Neural progenitor cell (in vitro differentiated cells): Measurements from ENCODE around the gene IL31. TPM values are rescaled to one million over a fixed set of nuclear protein-coding genes. Genes with fewer than 3 reads are reported as not detected.

Experiments
- DNase-seq: peaks from one replicate; pipeline ENCODE4 v3.0.0-alpha.2; 2016; ENCODE audit warnings: low spot score
- H2AFZ ChIP-seq: fragments of 200-600 bp; sonication (generic); replicated peaks from 2 replicates; pipeline ENCODE4 v1.6.1; 2016; ENCODE audit warnings: antibody characterized with exemption
- H3F3A ChIP-seq: fragments of 200-600 bp; sonication (generic); 2 replicates; pipeline ENCODE4 v1.6.1; 2016; ENCODE audit warnings: antibody characterized with exemption, low read depth
- H3K27ac ChIP-seq: fragments of 200-600 bp; sonication (generic); 2 replicates; pipeline ENCODE4 v1.5.1; 2016; ENCODE audit warnings: mild to moderate bottlenecking
- H3K27me3 ChIP-seq: fragments of 200-600 bp; sonication (generic); 2 replicates; pipeline ENCODE4 v1.6.1; 2016; ENCODE audit warnings: mild to moderate bottlenecking, moderate library complexity
- H3K36me3 ChIP-seq: fragments of 200-600 bp; sonication (generic); 2 replicates; pipeline ENCODE4 v1.5.1; 2016
- H3K4me1 ChIP-seq: fragments of 200-600 bp; sonication (generic); 2 replicates; pipeline ENCODE4 v1.6.1; 2016; ENCODE audit warnings: mixed run types
- H3K4me2 ChIP-seq: fragments of 200-600 bp; sonication (generic); 2 replicates; pipeline ENCODE4 v1.6.1; 2016
- H3K4me3 ChIP-seq: fragments of 200-600 bp; sonication (generic); 2 replicates; pipeline ENCODE4 v1.5.1; 2016
- H3K79me2 ChIP-seq: fragments of 200-600 bp; sonication (generic); 2 replicates; pipeline ENCODE4 v1.6.1; 2016; ENCODE audit warnings: low read depth
- H3K9ac ChIP-seq: fragments of 200-600 bp; sonication (generic); 2 replicates; pipeline ENCODE4 v1.6.1; 2016
- H3K9me3 ChIP-seq: fragments of 200-600 bp; sonication (generic); 2 replicates; pipeline ENCODE4 v1.5.1; 2016; ENCODE audit warnings: low read depth
- H4K20me1 ChIP-seq: fragments of 200-600 bp; sonication (generic); 2 replicates; pipeline ENCODE4 v1.6.1; 2016; ENCODE audit warnings: low read depth
- H3K27ac Mint-ChIP-seq: 3 replicates; pipeline ENCODE4 v1.8.0; 2021; ENCODE audit warnings: mixed read lengths
- H3K27me3 Mint-ChIP-seq: 2 replicates; pipeline ENCODE4 v1.8.0; 2022; ENCODE audit warnings: low read depth, mild to moderate bottlenecking, inconsistent platforms, moderate library complexity, mixed read lengths; ENCODE audit not compliant: insufficient read depth
- H3K36me3 Mint-ChIP-seq: 3 replicates; pipeline ENCODE4 v1.8.0; 2021; ENCODE audit warnings: mixed read lengths
- H3K4me1 Mint-ChIP-seq: 3 replicates; pipeline ENCODE4 v1.8.0; 2021; ENCODE audit warnings: mixed read lengths
- H3K4me3 Mint-ChIP-seq: 3 replicates; pipeline ENCODE4 v1.8.0; 2021; ENCODE audit warnings: mild to moderate bottlenecking, moderate library complexity, mixed read lengths
- H3K9me3 Mint-ChIP-seq: 3 replicates; pipeline ENCODE4 v1.8.0; 2020; ENCODE audit warnings: mixed read lengths
- CTCF ChIP-seq: fragments of 200-600 bp; sonication (generic); IDR thresholded peaks from 2 replicates; pipeline ENCODE4 v1.5.1; 2017; ENCODE audit warnings: antibody characterized with exemption, mild to moderate bottlenecking
- EZH2 ChIP-seq: fragments of 200-600 bp; sonication (generic); IDR thresholded peaks from 2 replicates; pipeline ENCODE4 v1.6.1; 2017; ENCODE audit warnings: antibody characterized with exemption, mild to moderate bottlenecking, moderate library complexity
- EZH2phosphoT487 ChIP-seq: fragments of 200-600 bp; sonication (generic); IDR thresholded peaks from 2 replicates; pipeline ENCODE4 v1.6.1; 2017; ENCODE audit warnings: antibody characterized with exemption
- total RNA-seq: library from RNA; depleted of rRNA; stranded (reverse); fragments of >200 nt; gene quantifications from 2 replicates; pipeline ENCODE4 v1.2.3, GENCODE V29; 2015; ENCODE audit warnings: low replicate concordance

IL31 gene
- total RNA-seq, 1 donor from 2014 or later = not detected

GRCh38 chr12:122206111-122206881 lies 32.3 kb upstream of the IL31 start:
- Histone ChIP-seq H2AFZ (no peak overlapping the region), H3K79me2 (no peaks in the 10 kb centered on the region), H3K9ac (no peak overlapping the region), H3K4me2 (no peak overlapping the region), H3K4me3 (no peak overlapping the region), H3K27me3 (peaks cover 54% of the 10 kb centered on the region), H4K20me1 (peaks cover 48% of the 10 kb centered on the region), H3F3A (peaks cover 50% of the 10 kb centered on the region), H3K27ac (no peak overlapping the region), H3K36me3 (peaks cover 12% of the 10 kb centered on the region), H3K9me3 (no peaks in the 10 kb centered on the region), H3K4me1 (peaks cover 3% of the 10 kb centered on the region)
- Mint-ChIP-seq H3K36me3 (peaks cover 16% of the 10 kb centered on the region), H3K9me3 (no peaks in the 10 kb centered on the region), H3K4me3 (no peak overlapping the region), H3K4me1 (peaks cover 9% of the 10 kb centered on the region), H3K27me3 (peaks cover 39% of the 10 kb centered on the region), H3K27ac (no peak overlapping the region)
- TF ChIP-seq EZH2phosphoT487 (no peak), EZH2 (no peak), CTCF (no peak)
- DNase-seq = no peak

- Histone ChIP-seq H4K20me1 (peaks cover 48% of the 10 kb centered on the region), H3K27me3 (peaks cover 54% of the 10 kb centered on the region), H3K4me1 (peaks cover 3% of the 10 kb centered on the region), H3K79me2 (no peaks in the 10 kb centered on the region), H3K36me3 (peaks cover 7% of the 10 kb centered on the region), H3K4me3 (no peak overlapping the region), H3K9ac (no peak overlapping the region), H3K9me3 (no peaks in the 10 kb centered on the region), H2AFZ (no peak overlapping the region), H3F3A (peaks cover 50% of the 10 kb centered on the region), H3K27ac (no peak overlapping the region), H3K4me2 (peak overlapping the region; percentile 79)
- Mint-ChIP-seq H3K27me3 (peaks cover 39% of the 10 kb centered on the region), H3K36me3 (peaks cover 16% of the 10 kb centered on the region), H3K4me1 (peaks cover 9% of the 10 kb centered on the region), H3K4me3 (peak overlapping the region; percentile 79), H3K9me3 (no peaks in the 10 kb centered on the region), H3K27ac (no peak overlapping the region)
- TF ChIP-seq CTCF (no peak), EZH2 (no peak), EZH2phosphoT487 (no peak)
- DNase-seq = no peak
These were observed 31.3 kb upstream of the IL31 start for GRCh38 chr12:122205053-122205925.

- Histone ChIP-seq H3K27me3 (peaks cover 54% of the 10 kb centered on the region), H3K4me3 (peak overlapping the region; percentile 50), H3K27ac (no peak overlapping the region), H3K4me1 (peaks cover 3% of the 10 kb centered on the region), H3K9me3 (no peaks in the 10 kb centered on the region), H3K4me2 (peak overlapping the region; percentile 79), H3K9ac (no peak overlapping the region), H2AFZ (peak overlapping the region; percentile 78), H3K36me3 (no peaks in the 10 kb centered on the region), H4K20me1 (peaks cover 48% of the 10 kb centered on the region), H3K79me2 (no peaks in the 10 kb centered on the region), H3F3A (peaks cover 45% of the 10 kb centered on the region)
- Mint-ChIP-seq H3K4me1 (peaks cover 13% of the 10 kb centered on the region), H3K9me3 (no peaks in the 10 kb centered on the region), H3K27ac (no peak overlapping the region), H3K36me3 (peaks cover 12% of the 10 kb centered on the region), H3K4me3 (peak overlapping the region; percentile 79), H3K27me3 (peaks cover 43% of the 10 kb centered on the region)
- DNase-seq = peak; percentile 51
- TF ChIP-seq EZH2phosphoT487 = peak; percentile 55
- no peak for TF ChIP-seq CTCF
- peak; percentile 52 for TF ChIP-seq EZH2
These were observed 30.4 kb upstream of the IL31 start for GRCh38 chr12:122204167-122205052.
